ENCODE measurements around the gene DDX56.

- TF ChIP-seq CTCF (conservative IDR thresholded peaks at IDR 0.05; ENCODE audit: low read depth, low read length) (no peak), EZH2phosphoT487 (IDR thresholded peaks at IDR 0.05; ENCODE audit: borderline replicate concordance, low read length) (no peak), EZH2 (IDR thresholded peaks at IDR 0.05; ENCODE audit: low read length, unreplicated experiment) (no peak)
Measured at GRCh38 chr7:44575054-44575453, 1.3 kb upstream of the DDX56 start.
